T-helper 17 cell (primary cell): ENCODE data around the gene SERPINA9. TPM values are rescaled to one million over a fixed set of nuclear protein-coding genes. Genes with fewer than 3 reads are reported as not detected.
"Not testable (repeated sequence)": the region's sequence is repeated elsewhere in the genome, so short reads cannot be mapped to it uniquely, and the experiment has no call there.

ENCODE experiments used
- ATAC-seq: fragments of 150-1000 bp; cut with Tn5 transposase; 2 replicates; pipeline ENCODE4 v1.10.0; 2021; ENCODE audit warnings: mild to moderate bottlenecking, moderate library complexity
- DNase-seq, 3 donors: peaks; one replicate each; pipeline versions ENCODE4 v3.0.0 to v3.0.0-alpha.2; 2020 to 2021
- H3K9me3 ChIP-seq: one replicate; pipeline ENCODE4 v1.7.0; 2013; ENCODE audit warnings: low read length, mild to moderate bottlenecking; ENCODE audit not compliant: control insufficient read depth, poor library complexity, severe bottlenecking
- H3K27ac Mint-ChIP-seq: one replicate; pipeline ENCODE4 v1.8.0; 2022; ENCODE audit warnings: mild to moderate bottlenecking, moderate library complexity, mixed read lengths
- H3K27me3 Mint-ChIP-seq: one replicate; pipeline ENCODE4 v1.8.0; 2022; ENCODE audit warnings: mixed read lengths
- H3K36me3 Mint-ChIP-seq: one replicate; pipeline ENCODE4 v1.8.0; 2022; ENCODE audit warnings: low read depth, mixed read lengths
- H3K4me1 Mint-ChIP-seq: one replicate; pipeline ENCODE4 v1.8.0; 2022; ENCODE audit warnings: mild to moderate bottlenecking, mixed read lengths
- H3K4me3 Mint-ChIP-seq: one replicate; pipeline ENCODE4 v1.8.0; 2022; ENCODE audit warnings: mild to moderate bottlenecking, moderate library complexity, mixed read lengths
- total RNA-seq, 4 donors: library from RNA in 2 of 4; stranded (reverse) in 2 of 4; gene quantifications; one replicate each; pipeline ENCODE4 v1.2.3 and lab custom pipeline; 2022 to 2026

SERPINA9 gene
- total RNA-seq, 2 donors from 2014 or later: not detected

DNA sequence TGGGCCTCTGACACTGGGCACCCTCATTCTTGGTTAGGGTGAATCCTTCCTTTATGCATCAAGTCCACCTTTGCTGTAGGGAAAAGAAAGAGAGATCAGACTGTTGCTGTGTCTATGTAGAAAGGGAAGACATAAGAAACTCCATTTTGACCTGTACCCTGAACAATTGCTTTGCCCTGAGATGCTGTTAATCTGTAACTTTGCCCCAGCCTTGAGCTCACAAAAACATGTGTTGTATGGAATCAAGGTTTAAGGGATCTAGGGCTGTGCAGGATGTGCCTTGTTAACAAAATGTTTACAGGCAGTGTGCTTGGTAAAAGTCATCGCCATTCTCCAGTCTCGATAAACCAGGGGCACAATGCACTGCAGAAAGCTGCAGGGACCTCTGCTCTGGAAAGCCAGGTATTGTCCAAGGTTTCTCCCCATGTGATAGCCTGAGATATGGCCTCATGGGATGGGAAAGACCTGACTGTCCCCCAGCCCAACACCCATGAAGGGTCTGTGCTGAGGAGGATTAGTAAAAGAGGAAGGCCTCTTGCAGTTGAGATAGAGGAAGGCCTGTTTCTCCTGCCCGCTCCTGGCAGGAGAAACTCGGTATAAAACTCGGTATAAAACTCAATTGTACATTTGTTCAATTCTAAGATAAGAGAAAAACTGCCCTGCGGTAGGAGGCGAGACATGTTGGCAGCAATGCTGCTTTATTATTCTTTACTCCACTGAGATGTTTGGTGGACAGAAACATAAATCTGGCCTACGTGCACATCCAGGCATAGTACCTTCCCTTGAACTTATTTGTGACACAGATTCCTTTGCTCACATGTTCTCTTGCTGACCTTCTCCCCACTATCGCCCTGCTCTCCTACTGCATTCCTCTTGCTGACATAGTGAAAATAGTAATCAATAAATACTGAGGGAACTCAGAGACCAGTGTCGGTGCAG, 6.4 kb upstream of the SERPINA9 start:
- not testable (repeated sequence) for ATAC-seq, DNase-seq, H3K4me3 Mint-ChIP-seq, H3K4me1 Mint-ChIP-seq, H3K36me3 Mint-ChIP-seq, H3K9me3 ChIP-seq
- Mint-ChIP-seq H3K27ac (peak overlapping the region; percentile 60), H3K27me3 (peaks cover 38% of the 10 kb centered on the region)

GRCh38 chr14:94481468-94482131, 5.6 kb upstream of the SERPINA9 start:
- DNase-seq (no peak), ATAC-seq (no peak)
- Mint-ChIP-seq H3K4me1 (peaks cover 8% of the 10 kb centered on the region), H3K27me3 (peaks cover 30% of the 10 kb centered on the region), H3K27ac (no peak overlapping the region), H3K36me3 (peaks cover 2% of the 10 kb centered on the region), H3K4me3 (no peak overlapping the region)
- peaks cover 2% of the 10 kb centered on the region for H3K9me3 ChIP-seq

DNA sequence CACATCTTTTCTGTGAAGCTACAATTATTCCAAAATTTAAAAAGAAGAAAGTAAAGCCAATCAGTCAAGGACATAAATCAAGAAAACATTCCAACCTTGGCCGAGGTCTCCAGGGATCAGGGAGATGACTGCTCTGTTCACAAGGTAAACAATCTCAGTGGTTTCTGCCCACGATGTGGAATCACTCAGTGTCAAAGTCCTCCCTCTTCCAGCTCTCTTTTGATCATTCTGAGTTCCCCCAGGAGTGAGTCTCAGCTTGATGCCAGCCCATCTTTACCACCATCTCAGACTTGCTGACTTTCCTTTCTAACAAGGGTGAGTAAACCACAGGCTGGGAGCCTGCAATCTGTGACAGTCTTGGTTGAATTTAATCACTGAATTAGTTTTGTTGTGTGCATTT, 4.8 kb upstream of the SERPINA9 start:
- Mint-ChIP-seq H3K4me1 (peaks cover 3% of the 10 kb centered on the region), H3K27me3 (peaks cover 23% of the 10 kb centered on the region), H3K27ac (no peak overlapping the region), H3K4me3 (no peak overlapping the region), H3K36me3 (no peaks in the 10 kb centered on the region)
- DNase-seq (no peak), ATAC-seq (no peak)
- H3K9me3 ChIP-seq: peaks cover 2% of the 10 kb centered on the region

GRCh38 chr14:94478420-94478819, 2.4 kb upstream of the SERPINA9 start:
- H3K9me3 ChIP-seq: peaks cover 2% of the 10 kb centered on the region
- H3K4me3 Mint-ChIP-seq: no peak overlapping the region
- no peaks in the 10 kb centered on the region for H3K4me1 Mint-ChIP-seq
- no peaks in the 10 kb centered on the region for H3K36me3 Mint-ChIP-seq
- DNase-seq (no peak), ATAC-seq (no peak)
- H3K27ac Mint-ChIP-seq: no peak overlapping the region
- H3K27me3 Mint-ChIP-seq: peaks cover 7% of the 10 kb centered on the region

DNA sequence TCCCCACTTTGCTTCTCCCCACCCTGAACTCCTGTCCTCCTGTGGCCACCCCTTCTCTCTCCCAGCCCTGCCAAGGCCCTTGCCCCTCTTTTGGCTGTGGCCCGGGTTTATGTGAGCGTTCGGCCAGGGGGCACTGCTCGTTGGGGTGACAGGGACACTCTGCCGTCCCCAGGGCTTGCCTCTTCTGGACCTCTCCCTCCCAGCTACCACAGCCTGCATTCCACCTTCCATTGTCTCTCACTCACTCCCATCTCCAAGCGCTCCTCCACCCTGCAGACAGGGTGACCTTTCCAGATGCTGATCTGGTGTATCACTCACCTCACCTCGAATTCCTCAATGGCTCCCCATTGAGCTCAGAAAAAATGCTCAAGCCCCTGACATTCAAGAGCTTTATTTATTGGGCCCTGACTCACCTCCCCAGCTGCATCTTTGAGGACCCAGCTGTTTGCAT, 1.4 kb downstream of the SERPINA9 start:
- Mint-ChIP-seq H3K36me3 (no peaks in the 10 kb centered on the region), H3K27me3 (peaks cover 7% of the 10 kb centered on the region), H3K4me3 (no peak overlapping the region), H3K4me1 (no peaks in the 10 kb centered on the region), H3K27ac (no peak overlapping the region)
- peaks cover 2% of the 10 kb centered on the region for H3K9me3 ChIP-seq
- no peak for ATAC-seq
- no peak for DNase-seq

DNA sequence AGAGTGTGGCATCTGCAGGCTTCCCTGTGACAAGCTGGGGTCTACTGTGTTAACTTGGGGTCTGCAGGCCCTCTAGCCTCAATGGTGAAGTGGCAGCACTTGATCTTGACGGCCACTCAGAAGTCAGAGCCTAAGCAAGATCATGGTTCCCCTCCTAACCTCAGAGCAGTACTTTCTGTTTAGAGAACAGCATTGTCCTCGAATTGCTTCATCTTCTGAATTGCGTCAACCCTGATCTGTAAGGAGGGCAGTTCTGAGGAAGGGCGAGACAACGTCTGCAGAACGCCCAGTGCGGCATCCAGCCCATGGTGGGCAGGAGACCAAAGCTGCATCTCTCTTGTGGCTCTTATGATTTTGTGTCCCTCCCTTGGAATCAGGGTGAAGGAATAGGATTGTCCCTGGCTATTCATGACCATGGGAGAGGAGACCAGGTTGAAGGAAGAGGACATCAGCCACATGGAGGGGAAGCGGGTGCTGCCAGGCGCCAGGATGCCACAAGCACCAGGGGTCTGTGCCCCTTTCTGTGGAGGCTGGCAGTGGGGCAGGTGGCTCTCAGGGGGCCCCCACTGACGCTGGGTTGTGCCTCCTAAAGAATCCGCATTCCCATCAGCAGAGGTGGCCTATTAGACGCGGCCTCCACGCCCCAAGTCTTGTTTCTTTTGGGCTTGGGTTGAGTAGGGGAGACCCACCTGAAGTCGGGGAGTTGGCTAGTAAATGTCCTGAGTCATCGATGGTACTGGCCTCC, 2.2 kb downstream of the SERPINA9 start:
- ATAC-seq: no peak
- DNase-seq: no peak
- peaks cover 2% of the 10 kb centered on the region for H3K9me3 ChIP-seq
- Mint-ChIP-seq H3K36me3 (no peaks in the 10 kb centered on the region), H3K4me1 (no peaks in the 10 kb centered on the region), H3K4me3 (no peak overlapping the region), H3K27ac (no peak overlapping the region), H3K27me3 (peaks cover 7% of the 10 kb centered on the region)

- Mint-ChIP-seq H3K4me1 (no peaks in the 10 kb centered on the region), H3K4me3 (no peak overlapping the region), H3K27ac (no peak overlapping the region), H3K27me3 (peaks cover 7% of the 10 kb centered on the region), H3K36me3 (no peaks in the 10 kb centered on the region)
- no peaks in the 10 kb centered on the region for H3K9me3 ChIP-seq
- DNase-seq (no peak), ATAC-seq (no peak)
These were observed 3.2 kb downstream of the SERPINA9 start for GRCh38 chr14:94472842-94473241.

GRCh38 chr14:94471045-94471444, 5.0 kb downstream of the SERPINA9 start:
- no peak for ATAC-seq
- no peaks in the 10 kb centered on the region for H3K9me3 ChIP-seq
- H3K4me1 Mint-ChIP-seq: no peaks in the 10 kb centered on the region
- H3K4me3 Mint-ChIP-seq: no peak overlapping the region
- DNase-seq: no peak
- peaks cover 3% of the 10 kb centered on the region for H3K36me3 Mint-ChIP-seq
- H3K27ac Mint-ChIP-seq: no peak overlapping the region
- peaks cover 7% of the 10 kb centered on the region for H3K27me3 Mint-ChIP-seq

DNA sequence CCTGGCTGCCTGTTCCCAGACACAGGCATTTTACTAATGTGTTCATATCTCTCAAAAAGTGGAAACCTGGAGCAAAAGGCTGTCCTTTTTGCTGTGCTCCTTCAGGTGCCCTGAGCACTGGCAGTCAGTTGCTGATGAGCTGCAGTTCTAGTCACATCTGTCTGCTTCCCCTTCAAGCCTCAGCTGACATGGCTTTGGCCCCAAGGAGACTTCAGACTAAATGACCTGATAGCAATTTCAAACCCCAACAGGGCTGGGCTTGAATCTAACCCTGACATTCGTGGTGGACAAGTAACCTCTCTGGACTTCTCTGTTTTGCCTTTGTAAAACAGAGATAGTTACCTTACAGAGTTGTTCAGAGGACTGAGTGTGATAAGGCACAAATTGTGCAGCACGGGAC, 5.7 kb downstream of the SERPINA9 start:
- DNase-seq (no peak), ATAC-seq (no peak)
- H3K27me3 Mint-ChIP-seq: peaks cover 7% of the 10 kb centered on the region
- H3K4me3 Mint-ChIP-seq: no peak overlapping the region
- H3K36me3 Mint-ChIP-seq: peaks cover 3% of the 10 kb centered on the region
- H3K27ac Mint-ChIP-seq: no peak overlapping the region
- H3K4me1 Mint-ChIP-seq: no peaks in the 10 kb centered on the region
- no peaks in the 10 kb centered on the region for H3K9me3 ChIP-seq

DNA sequence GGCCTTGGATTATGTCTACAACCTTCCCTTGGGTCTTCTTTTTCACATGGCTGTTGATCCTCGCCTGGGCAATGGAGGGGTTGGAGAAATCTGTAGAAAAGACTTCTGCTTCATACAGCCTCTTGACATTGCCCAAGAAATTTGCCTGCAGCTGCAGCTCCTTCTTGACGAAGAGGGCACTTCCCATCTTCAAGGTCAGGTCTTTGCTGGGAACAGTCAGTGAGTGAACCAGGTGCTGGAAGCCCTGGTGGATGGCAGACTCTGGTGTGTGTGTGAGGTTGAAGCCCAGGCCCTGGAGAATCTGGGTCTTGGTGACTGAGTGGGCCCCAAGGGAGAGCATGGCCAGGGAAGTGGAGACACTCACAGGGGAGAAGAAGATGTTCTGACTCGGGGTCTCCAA, 6.7 kb downstream of the SERPINA9 start:
- H3K4me1 Mint-ChIP-seq: no peaks in the 10 kb centered on the region
- peaks cover 3% of the 10 kb centered on the region for H3K36me3 Mint-ChIP-seq
- no peaks in the 10 kb centered on the region for H3K9me3 ChIP-seq
- no peak for ATAC-seq
- no peak overlapping the region for H3K27ac Mint-ChIP-seq
- no peak for DNase-seq
- no peak overlapping the region for H3K4me3 Mint-ChIP-seq
- H3K27me3 Mint-ChIP-seq: peaks cover 7% of the 10 kb centered on the region

DNA sequence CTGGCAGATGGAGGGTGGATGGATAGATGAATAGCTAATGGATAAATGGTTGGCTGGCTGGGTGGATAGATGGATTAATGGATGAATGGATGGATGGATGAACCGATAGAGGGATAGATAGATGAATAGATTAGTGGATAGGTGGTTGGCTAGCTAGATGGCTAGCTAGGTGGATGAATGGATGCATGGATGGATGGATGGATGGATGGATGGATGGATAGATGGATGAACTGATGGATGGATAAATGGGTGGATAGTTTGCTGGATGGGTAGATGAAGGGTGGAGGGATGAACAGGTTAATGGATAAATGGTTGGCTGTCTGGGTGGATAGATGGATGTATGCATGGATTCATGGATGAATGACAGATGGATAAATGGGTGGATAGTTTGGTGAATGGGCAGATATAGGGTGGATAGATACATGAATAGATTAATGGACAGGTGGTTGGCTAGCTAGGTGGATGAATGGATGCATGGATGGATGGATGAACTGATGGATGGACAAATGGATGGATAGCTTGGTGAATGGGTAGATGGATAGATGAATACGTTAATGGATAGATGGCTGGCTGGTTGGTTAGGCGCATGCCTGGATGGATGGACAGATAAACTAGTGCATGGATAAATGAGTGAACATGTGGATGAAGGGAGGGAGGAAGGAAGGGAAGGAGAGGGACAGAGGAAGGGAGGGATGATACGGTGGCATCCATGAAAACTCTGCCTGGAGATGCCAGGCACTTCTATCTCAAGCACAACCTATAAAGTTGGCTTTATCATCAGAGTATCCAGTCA, 8.1 kb downstream of the SERPINA9 start:
- Mint-ChIP-seq H3K36me3 (peaks cover 3% of the 10 kb centered on the region), H3K4me1 (no peaks in the 10 kb centered on the region), H3K27ac (no peak overlapping the region), H3K4me3 (no peak overlapping the region), H3K27me3 (peaks cover 7% of the 10 kb centered on the region)
- H3K9me3 ChIP-seq: no peaks in the 10 kb centered on the region
- ATAC-seq: no peak
- DNase-seq: no peak

GRCh38 chr14:94466706-94467370, 9.2 kb downstream of the SERPINA9 start:
- Mint-ChIP-seq H3K4me1 (no peaks in the 10 kb centered on the region), H3K27ac (no peak overlapping the region), H3K4me3 (no peak overlapping the region), H3K27me3 (peaks cover 2% of the 10 kb centered on the region), H3K36me3 (peaks cover 5% of the 10 kb centered on the region)
- ATAC-seq (no peak), DNase-seq (no peak)
- no peaks in the 10 kb centered on the region for H3K9me3 ChIP-seq
